Measurements from ENCODE around the gene DTNB.

DTNB gene

DNA sequence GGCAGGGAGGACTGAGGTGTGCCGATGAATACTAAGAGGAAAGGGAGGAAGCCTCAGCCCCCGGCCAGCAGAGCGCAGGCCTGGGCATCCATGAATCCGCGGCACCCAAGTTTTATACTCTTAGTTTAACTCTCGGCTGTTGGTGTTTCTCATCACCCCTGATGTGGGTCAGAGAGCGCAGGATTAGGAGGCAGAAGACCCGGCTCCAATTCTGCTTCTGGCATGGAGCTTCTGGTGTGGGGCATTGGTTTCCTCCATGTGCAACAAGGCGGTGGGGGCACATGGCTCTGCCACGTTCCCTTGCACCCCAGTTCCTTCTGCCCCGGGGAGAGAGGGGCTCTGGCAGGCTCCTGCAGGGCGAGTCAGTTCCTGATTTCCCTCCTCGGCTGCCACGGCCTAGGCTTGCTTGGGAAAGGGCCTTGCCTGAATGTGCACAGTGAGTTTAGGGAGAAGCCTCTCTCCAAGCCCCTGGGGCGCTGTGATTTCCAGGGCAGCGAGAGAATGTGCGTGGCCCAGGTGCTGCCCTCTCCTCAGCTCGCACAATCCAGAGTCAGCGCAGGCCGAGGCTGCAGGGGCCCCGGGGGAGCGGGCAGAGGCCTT, 295.5 kb downstream of the DTNB start:
- Histone ChIP-seq H3K9me3 (ENCODE audit: low read length) (peaks cover 8% of the 10 kb centered on the region), H3K36me3 (ENCODE audit: insufficient read depth, low read length) (no peaks in the 10 kb centered on the region), H3K4me1 (ENCODE audit: insufficient read depth, low read length) (peaks cover 24% of the 10 kb centered on the region), H3K4me3 (ENCODE audit: low read length) (no peak overlapping the region), H2AFZ (ENCODE audit: low read depth, low read length) (no peak overlapping the region), H3K27me3 (ENCODE audit: insufficient read depth, low read length) (no peaks in the 10 kb centered on the region)

DNA sequence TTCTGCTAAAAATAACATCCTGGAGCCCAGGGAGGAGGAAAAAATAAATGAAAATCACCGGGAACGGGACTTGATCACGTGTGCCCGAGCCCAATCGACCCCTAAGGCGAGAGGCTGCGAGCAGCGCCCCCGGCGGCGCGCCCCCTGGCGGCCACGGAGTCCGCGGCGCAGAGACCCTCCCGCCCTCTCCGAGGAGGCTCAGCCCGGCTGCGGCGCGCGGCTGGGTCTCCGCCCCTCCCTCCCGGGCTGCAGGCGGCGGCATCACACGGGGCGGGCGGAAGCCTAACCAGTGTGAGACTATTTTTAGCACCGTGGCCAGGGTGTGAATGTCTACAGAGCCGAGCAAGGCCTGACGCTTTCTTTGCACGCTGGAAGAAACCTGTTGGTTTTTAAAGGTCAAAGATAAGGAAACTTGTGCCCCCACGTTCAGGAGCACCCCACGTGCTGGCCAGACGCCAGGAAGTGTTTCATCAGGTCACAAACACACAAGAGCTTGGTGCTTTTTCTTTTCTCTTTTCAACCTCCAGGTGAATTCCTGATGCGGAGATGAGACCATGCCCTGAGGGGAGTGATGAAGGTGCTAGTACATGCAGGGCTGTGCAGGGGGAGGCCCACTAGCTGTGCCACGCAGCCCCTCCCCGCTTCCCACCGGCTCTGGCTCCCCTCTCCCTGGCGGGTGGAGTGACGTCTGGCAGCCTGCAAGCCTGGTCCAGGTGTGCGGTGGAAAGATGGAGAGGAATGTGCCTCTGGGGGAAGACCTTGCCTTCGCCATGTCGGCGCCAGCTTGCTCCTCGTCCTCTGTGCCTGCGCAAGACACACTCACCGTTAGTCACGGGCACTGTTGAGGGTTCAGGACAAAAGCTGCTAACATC, 296.4 kb downstream of the DTNB start:
- no peaks in the 10 kb centered on the region for H3K27me3 ChIP-seq (ENCODE audit: insufficient read depth, low read length)
- H2AFZ ChIP-seq (ENCODE audit: low read depth, low read length): peak overlapping the region; percentile 49
- peaks cover 8% of the 10 kb centered on the region for H3K9me3 ChIP-seq (ENCODE audit: low read length)
- H3K4me3 ChIP-seq (ENCODE audit: low read length): peak overlapping the region; percentile 26
- H3K36me3 ChIP-seq (ENCODE audit: insufficient read depth, low read length): no peaks in the 10 kb centered on the region
- peaks cover 31% of the 10 kb centered on the region for H3K4me1 ChIP-seq (ENCODE audit: insufficient read depth, low read length)

DNA sequence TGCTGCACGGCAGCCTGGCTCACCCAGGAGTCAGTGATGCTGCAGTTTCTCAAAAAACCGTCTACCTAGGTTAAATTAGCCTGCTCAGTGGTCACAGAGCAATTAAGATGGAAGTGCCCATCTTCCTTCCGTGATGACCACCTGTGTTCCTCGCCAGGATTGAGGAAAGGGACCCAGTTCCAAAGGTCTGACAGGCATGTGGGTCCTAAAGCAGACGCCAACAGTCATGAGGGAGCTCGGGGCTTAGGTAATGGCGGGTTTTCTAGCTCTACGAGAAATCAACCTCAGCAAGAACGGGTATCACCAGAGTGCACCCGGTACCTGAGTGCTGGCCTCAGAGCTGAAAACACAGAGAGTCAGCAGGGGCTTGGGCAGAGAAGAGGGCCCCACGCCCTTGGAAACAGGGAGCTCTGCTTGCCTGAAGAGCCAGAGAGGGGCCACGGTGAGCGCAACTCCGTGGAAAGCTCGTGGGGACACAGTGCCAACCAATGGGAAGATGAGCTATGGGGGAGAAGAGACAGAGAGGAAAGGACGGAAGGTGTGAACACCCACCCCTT, 297.3 kb downstream of the DTNB start:
- Histone ChIP-seq H3K27me3 (ENCODE audit: insufficient read depth, low read length) (no peaks in the 10 kb centered on the region), H3K4me1 (ENCODE audit: insufficient read depth, low read length) (peaks cover 31% of the 10 kb centered on the region), H3K9me3 (ENCODE audit: low read length) (peaks cover 8% of the 10 kb centered on the region), H3K4me3 (ENCODE audit: low read length) (no peak overlapping the region), H3K36me3 (ENCODE audit: insufficient read depth, low read length) (no peaks in the 10 kb centered on the region), H2AFZ (ENCODE audit: low read depth, low read length) (no peak overlapping the region)

DNA sequence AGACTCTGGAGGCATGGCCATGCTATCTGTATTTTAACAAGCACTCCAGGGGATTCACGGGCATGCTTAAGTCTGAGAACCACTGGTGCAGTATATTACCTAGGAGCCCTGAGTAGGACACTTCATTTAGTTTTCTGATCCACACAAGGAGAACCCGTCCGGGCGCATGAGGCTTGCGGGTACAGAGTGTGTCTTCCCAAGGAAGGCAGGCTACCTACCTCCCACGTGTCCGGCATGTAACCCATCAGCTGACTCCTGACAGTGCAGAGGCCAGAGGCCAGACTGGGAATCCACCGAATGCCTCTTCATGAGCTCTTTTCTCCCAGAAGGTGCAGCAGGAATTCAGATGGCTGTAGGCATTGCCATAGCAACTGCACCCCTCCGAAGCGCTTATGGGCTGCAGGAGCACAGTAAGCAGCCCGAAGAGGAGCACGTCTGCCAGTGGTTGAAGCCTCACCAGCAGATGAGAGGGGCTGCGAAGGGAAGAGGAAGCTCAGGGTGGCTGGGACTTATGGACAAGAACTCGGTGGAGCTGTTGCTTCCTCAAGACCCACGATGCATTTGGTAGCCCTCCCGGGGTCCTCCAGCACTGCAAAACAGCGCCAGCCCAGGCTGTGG, 297.9 kb downstream of the DTNB start:
- Histone ChIP-seq H3K9me3 (ENCODE audit: low read length) (peaks cover 8% of the 10 kb centered on the region), H3K36me3 (ENCODE audit: insufficient read depth, low read length) (no peaks in the 10 kb centered on the region), H3K4me1 (ENCODE audit: insufficient read depth, low read length) (peaks cover 31% of the 10 kb centered on the region), H3K27me3 (ENCODE audit: insufficient read depth, low read length) (no peaks in the 10 kb centered on the region), H3K4me3 (ENCODE audit: low read length) (no peak overlapping the region), H2AFZ (ENCODE audit: low read depth, low read length) (no peak overlapping the region)

DNA sequence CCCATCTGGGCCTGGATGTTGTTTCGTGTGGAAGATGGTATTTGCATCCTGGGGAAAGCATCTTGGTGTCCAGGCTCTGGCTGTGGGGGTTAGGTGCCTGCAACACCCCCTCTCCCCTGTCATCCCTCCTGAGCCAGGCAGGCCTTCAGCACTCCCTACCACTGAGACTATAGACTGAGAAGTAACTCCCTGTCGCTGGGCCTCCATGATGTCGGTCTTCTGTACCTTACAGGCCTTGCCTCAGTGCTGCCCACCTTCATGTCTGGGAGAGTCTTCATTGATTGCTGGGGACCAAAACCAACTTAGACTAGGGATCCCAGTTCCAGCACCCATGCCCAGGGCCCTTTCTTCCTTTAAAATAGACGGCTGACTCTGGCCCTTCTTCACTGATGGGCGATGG, 298.6 kb downstream of the DTNB start:
- H3K4me1 ChIP-seq (ENCODE audit: insufficient read depth, low read length): peaks cover 31% of the 10 kb centered on the region

DNA sequence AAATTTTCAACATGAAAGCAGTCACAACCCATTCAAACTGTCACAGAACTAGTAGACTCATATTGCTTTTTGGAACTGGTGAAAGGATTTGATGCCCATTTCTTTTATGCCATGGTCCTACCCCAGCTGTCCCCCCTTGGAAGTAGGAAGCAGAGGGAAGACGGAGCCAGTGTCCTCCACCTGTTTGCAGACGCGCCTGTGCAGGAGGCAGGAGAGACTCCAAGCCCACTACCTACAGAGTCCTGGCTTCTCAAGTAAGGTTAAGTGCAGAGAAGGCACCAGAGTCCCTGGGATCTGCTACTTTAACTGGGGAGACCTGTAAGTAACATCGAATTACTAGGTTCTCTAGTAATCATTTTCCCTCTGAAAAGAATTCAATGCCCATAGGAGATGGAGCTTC, 299.0 kb downstream of the DTNB start:
- peaks cover 31% of the 10 kb centered on the region for H3K4me1 ChIP-seq (ENCODE audit: insufficient read depth, low read length)
- H2AFZ ChIP-seq (ENCODE audit: low read depth, low read length): no peak overlapping the region
- no peaks in the 10 kb centered on the region for H3K27me3 ChIP-seq (ENCODE audit: insufficient read depth, low read length)
- H3K36me3 ChIP-seq (ENCODE audit: insufficient read depth, low read length): no peaks in the 10 kb centered on the region
- no peak overlapping the region for H3K4me3 ChIP-seq (ENCODE audit: low read length)
- H3K9me3 ChIP-seq (ENCODE audit: low read length): peaks cover 4% of the 10 kb centered on the region

More for the DNA sequence above, 298.6 kb downstream of the DTNB start:
- no peak overlapping the region for H2AFZ ChIP-seq (ENCODE audit: low read depth, low read length)
- peaks cover 7% of the 10 kb centered on the region for H3K9me3 ChIP-seq (ENCODE audit: low read length)
- no peaks in the 10 kb centered on the region for H3K36me3 ChIP-seq (ENCODE audit: insufficient read depth, low read length)
- no peak overlapping the region for H3K4me3 ChIP-seq (ENCODE audit: low read length)
- no peaks in the 10 kb centered on the region for H3K27me3 ChIP-seq (ENCODE audit: insufficient read depth, low read length)

DNA sequence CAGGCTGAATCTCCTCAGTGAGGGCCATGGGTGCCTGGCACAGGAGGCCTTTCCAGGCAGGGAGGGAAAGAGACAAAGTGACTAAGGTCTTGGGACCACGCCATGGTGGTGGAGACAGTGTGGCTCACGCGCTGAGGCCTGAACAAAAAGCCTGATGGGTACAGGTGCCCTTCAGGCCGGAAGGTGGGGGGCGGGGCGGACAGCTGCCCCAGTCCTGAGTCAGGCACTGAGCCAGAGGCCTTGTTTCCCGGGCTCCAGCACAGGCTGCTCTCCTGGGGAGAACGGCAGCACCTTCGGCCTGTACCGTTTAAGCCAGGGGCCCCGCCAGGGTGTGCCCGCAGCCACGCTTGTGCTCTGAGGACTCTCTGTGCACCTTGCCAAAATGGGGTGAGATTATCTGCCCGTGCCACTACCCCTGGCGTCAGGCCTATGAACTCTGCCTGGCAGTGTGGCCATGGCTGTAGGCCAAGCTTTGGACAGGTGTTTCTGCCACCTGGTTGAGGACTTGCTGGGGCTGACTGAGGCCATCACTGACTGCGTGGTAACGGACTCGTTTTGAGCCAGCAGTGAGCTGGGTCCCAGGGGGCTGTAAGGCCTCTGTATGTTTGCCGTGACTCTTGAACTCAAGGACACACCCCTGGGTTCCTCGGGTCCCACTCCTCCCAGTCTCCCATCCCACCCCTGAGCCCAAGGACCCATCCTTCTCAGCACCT, 300.0 kb downstream of the DTNB start:
- Histone ChIP-seq H3K4me3 (ENCODE audit: low read length) (no peak overlapping the region), H3K9me3 (ENCODE audit: low read length) (no peaks in the 10 kb centered on the region), H3K36me3 (ENCODE audit: insufficient read depth, low read length) (no peaks in the 10 kb centered on the region), H3K27me3 (ENCODE audit: insufficient read depth, low read length) (no peaks in the 10 kb centered on the region), H3K4me1 (ENCODE audit: insufficient read depth, low read length) (peaks cover 31% of the 10 kb centered on the region), H2AFZ (ENCODE audit: low read depth, low read length) (no peak overlapping the region)

DNA sequence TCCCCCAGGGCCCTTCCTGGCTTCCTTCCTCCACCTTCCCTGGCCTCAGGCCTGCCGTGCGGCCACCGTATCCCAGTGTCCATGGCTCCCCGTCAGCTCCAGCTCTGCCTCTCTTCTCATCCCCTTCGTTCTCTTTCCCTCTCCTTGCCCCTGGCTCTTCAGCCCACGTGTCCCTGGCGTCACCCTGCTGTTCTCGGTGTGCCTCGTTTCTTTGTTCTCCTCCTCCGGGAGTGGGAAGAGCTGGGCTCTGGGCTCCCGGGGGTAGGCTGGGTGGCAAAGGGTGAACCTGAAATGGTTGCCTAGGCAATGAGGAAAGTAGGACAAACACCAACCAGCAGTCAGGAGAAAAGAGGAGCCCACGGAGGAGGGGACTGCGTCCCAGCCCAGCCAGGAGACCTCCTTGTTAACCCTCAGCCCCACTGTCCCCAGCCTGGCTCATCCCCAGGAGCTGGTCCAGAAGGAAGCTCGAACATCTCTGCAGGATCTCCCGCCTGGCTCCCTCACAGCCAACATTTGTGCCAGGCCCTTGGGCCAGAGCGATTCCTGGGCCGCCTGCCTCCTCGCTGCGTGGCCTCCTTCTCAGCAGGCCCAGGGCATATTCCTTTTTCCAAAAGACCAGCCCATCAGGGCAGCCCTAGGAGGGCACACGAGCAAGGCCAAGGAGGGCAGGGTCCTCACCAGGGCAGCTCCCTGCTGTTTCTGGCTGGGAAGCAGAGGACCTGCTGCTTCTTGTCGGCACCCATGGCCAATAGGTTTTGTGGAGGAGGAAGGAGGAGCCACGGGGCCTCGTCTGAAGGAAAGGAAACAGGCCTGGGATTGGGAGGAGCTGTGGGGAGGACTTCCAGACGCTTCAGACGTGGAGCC, 300.7 kb downstream of the DTNB start:
- Histone ChIP-seq H3K36me3 (ENCODE audit: insufficient read depth, low read length) (no peaks in the 10 kb centered on the region), H3K4me1 (ENCODE audit: insufficient read depth, low read length) (peaks cover 30% of the 10 kb centered on the region), H3K27me3 (ENCODE audit: insufficient read depth, low read length) (no peaks in the 10 kb centered on the region), H2AFZ (ENCODE audit: low read depth, low read length) (no peak overlapping the region), H3K9me3 (ENCODE audit: low read length) (no peaks in the 10 kb centered on the region), H3K4me3 (ENCODE audit: low read length) (no peak overlapping the region)

DNA sequence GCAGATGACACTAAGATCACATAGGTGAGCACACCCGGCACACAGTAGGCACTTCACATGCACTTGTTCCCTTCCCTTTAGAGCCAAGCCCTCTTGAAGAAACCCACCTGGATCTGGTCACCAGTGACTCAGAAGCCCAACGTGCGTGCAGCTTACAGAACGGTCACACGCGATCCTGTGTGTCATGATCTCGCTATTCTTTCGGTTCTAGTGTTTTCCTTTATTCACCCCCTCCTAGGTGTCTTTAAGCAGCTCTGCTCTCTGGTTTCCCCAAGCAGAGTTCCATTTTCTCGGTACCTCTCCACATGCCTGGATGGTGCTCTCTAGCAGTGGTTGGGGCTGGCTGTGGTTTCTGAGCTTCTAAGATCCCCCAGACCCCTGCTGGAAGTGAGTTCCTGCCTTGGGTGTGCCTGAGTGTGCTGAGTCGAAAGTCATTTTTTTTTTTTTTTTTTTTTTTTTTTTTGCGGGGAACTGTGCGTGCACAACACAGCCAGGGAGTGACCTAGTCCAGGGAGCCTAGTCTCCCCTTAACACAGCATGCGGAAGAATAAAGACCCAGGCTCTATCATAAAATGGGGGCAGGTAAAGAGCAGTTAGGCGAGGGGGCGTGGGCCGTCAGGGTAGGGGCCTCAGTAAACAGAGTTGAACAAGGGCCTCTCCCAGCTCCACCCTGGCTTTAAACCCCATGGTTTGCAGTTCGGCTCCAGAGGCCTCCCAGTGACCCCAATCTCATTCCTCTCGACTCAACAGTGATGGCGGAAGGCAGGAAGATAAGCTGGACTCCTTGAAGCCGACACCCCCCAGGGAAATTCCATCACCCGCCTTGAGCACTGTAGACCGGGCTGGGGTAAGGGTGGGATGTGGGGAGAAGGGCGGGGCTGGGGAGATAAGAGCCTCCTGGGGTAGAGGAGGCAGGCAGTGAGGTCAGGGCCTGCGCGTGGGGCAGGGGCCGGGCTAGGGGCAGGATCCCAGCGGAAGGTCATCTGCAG, 301.8 kb downstream of the DTNB start:
- Histone ChIP-seq H3K4me1 (ENCODE audit: insufficient read depth, low read length) (peaks cover 21% of the 10 kb centered on the region), H3K36me3 (ENCODE audit: insufficient read depth, low read length) (no peaks in the 10 kb centered on the region), H3K4me3 (ENCODE audit: low read length) (no peak overlapping the region), H3K9me3 (ENCODE audit: low read length) (no peaks in the 10 kb centered on the region), H3K27me3 (ENCODE audit: insufficient read depth, low read length) (no peaks in the 10 kb centered on the region), H2AFZ (ENCODE audit: low read depth, low read length) (no peak overlapping the region)

DNA sequence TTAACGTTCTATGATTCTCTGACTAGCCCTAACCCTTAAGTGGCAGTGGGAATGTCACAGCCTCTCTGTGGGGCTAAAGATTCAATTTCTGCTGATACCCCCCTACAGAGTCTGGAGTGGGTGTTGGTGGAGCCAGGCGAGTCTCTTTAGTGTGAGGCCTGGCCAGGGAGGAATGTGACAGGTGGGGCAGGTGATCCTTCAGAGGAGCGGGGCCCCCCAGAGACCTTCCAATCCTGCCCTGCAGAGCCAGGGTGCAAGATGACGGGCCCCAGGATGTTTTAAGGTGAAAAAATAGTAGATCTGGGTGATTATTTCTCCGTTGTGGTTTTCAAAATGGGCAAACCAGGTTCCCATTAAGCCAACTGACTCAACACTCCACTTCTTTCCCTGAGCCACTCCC, 303.5 kb downstream of the DTNB start:
- no peak overlapping the region for H2AFZ ChIP-seq (ENCODE audit: low read depth, low read length)
- H3K9me3 ChIP-seq (ENCODE audit: low read length): no peaks in the 10 kb centered on the region
- peaks cover 8% of the 10 kb centered on the region for H3K4me1 ChIP-seq (ENCODE audit: insufficient read depth, low read length)

DNA sequence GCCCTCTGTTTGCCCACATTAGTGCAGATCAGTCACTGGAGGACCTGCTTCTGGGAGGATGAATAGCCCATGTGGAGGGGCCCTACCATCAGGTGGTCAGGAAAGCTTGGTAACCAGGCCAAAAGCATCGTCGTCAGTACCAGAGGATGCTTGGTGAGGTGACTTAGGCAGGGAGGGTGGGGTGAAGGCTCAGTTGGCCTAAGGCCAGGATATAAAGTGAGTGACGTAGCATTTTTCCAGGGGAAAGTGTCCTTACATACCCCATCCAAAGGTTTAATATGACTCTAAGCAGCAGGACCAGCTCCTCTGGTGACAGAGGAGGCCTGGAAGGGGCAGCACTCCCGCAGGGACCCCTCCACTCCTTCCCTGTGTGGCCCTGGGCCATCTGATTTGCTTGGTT, 303.9 kb downstream of the DTNB start:
- no peaks in the 10 kb centered on the region for H3K9me3 ChIP-seq (ENCODE audit: low read length)
- no peak overlapping the region for H3K4me3 ChIP-seq (ENCODE audit: low read length)
- H2AFZ ChIP-seq (ENCODE audit: low read depth, low read length): no peak overlapping the region
- no peaks in the 10 kb centered on the region for H3K27me3 ChIP-seq (ENCODE audit: insufficient read depth, low read length)
- peaks cover 8% of the 10 kb centered on the region for H3K4me1 ChIP-seq (ENCODE audit: insufficient read depth, low read length)
- H3K36me3 ChIP-seq (ENCODE audit: insufficient read depth, low read length): no peaks in the 10 kb centered on the region

More for the DNA sequence above, 303.5 kb downstream of the DTNB start:
- H3K4me3 ChIP-seq (ENCODE audit: low read length): no peak overlapping the region
- no peaks in the 10 kb centered on the region for H3K27me3 ChIP-seq (ENCODE audit: insufficient read depth, low read length)
- H3K36me3 ChIP-seq (ENCODE audit: insufficient read depth, low read length): no peaks in the 10 kb centered on the region
